ENCODE results near the gene CENPT.
"Not testable (repeated sequence)": the region's sequence is repeated elsewhere in the genome, so short reads cannot be mapped to it uniquely, and the experiment has no call there.

CENPT gene

DNA sequence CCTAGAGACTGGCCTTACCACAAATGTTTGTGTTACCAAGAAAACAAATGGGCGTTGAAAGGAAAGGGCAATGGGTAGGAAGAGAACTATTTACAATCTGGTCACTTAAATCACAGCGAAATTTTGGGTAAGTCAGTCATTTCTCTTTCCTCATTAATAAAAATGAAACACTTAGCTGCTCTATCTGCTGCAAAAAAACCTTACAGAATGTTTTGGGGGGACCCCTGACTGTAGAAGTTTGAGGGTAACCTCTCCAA lies 1.5 kb downstream of the CENPT start:
- DNase-seq = no peak

DNA sequence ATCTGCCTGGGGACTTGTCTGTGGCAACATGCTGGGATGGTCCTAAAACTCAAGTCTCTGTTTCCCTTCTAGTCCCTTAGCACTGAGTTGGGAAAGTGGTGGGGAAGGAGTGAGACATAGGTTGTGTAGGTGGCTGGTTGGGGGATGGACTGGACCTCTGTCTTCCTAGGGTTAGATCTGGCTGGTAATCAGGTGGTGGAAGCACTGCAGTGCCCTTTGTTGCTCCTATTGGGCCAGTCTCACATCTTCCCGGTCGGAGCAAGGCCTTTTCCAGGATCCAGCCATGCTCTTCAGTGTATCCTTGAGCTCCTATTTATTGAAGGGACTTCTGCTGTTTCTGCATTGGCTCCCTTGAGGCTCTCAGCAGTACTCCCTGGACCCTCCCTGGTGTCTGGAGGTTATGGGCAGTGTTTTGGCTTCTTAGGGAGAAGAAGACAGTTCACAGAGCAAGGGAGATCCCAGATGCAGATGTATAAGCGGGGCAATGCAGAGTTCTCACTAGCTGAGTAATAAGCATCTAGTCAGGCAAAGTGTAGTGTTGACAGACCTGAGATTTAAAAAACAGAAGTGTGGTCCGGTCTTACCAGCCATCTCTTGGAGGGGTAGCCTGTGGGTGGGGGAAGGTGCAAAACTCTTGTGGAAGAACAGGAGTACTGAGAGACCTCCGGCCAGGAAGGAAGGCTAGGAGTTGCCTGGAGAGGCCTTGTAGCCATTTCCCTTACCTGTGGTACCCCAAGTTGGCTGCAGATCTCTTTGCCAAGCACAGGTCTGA lies 2.0 kb downstream of the CENPT start:
- no peak for DNase-seq

DNA sequence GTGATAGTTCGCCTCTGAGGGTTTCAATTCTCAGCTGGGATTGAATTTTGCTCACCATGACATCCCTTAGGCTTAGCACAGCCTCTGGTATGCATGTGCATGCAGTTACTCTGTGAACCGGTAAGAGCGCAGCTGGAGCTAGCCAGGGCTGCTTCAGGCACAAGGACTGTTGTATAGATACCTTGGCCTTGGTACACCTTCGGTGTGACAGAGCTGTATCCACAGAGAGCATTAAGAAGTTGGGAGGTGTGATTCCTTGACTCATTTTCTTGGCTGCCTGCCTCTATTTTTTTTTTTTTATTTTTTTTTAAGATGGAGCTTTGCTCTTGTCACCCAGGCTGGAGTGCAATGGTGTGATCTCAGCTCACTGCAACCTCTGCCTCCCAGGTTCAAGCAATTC lies 3.0 kb downstream of the CENPT start:
- no peak for DNase-seq

DNA sequence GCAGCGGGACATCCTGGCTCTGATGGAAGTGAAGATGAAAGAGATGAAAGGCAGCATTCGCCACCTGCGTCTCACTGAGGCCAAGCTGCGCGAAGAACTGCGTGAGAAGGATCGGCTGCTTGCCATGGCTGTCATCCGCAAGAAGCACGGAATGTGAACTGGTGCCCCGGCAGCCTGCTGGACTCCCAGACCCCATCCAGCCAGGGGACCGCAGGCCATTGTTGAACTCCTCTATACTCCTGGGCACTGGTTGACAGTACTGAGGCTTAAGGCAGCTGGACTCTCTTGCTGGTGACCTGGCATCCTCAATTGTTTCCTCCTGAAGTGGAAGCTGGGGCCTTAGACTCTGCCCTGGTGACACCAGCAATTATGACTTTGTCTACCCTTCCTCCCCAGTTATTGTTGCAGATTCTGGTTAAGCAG lies 4.1 kb downstream of the CENPT start:
- no peak for DNase-seq

- DNase-seq = peak; percentile 62
Observed at GRCh38 chr16:67842509-67843342, 4.8 kb downstream of the CENPT start.

- DNase-seq = peak; percentile 95
Observed at GRCh38 chr16:67841816-67842508, 5.5 kb downstream of the CENPT start, which contains the start of gene THAP11. Gene THAP11, plus strand, starts transcription at chr16:67842320. Its CDS starts 235 bp downstream, at chr16:67842555.

GRCh38 chr16:67841198-67841815 lies 6.2 kb downstream of the CENPT start:
- no peak for DNase-seq

GRCh38 chr16:67837811-67838210 lies 9.7 kb downstream of the CENPT start:
- DNase-seq = no peak

GRCh38 chr16:67837190-67837589 lies 10.3 kb downstream of the CENPT start:
- not testable (repeated sequence) for DNase-seq

DNA sequence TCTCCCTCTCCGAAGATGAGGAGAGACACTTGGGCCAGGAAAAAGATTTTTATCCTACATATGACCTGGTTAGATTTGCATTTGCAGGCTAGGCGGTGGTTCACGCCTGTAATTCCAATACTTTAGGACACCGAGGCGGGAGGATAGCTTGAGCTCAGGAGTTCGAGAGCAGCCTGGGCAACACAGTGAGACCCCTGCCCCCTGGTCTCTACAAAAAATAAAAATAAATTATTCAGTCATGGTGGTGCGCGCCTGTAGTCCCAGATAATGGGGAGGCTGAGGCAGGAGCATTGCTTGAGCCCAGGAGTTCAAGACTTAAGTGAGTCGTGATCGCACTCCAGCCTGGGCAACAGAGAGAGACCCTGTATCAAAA lies 13.3 kb downstream of the CENPT start:
- no peak for DNase-seq

DNA sequence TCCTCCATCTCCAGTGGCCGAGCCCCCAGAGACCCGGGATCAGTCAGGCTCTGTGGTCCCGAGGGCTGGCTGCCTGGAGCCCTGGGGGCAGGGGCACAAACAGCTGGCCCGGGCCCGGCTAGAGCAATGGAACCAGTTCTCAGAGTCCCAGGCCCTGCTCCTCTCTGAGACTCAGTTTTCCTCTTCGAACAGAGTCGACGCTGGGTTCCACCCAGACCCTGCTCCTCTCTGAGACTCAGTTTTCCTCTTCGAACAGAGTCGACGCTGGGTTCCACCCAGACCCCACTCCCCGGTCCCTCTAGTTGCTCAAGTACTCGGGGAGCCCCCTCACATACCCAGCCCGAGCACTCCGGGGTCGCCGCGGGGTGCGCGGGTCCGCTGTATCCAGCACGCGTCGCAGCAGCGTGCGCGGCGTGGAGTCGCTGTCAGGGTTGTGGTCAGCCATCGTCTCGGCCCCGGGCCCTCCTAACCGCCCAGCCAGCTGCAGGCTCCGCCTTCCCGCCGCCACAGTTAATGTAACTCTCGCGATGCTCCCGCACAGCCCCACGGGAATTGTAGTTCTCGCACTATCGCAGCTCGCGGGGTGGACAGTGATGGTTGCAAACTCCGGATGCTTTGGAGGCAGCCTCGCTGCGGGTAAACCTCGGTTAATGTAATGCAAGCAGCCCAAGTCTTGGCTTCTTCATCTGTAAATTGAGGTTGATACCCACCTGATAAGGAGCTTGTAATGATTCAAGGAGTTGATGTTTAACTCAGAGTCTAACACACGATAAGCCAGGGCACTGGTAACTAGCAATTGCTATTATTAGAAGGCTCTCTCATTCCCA lies 13.9 kb downstream of the CENPT start:
- peak; percentile 89 for DNase-seq

DNA sequence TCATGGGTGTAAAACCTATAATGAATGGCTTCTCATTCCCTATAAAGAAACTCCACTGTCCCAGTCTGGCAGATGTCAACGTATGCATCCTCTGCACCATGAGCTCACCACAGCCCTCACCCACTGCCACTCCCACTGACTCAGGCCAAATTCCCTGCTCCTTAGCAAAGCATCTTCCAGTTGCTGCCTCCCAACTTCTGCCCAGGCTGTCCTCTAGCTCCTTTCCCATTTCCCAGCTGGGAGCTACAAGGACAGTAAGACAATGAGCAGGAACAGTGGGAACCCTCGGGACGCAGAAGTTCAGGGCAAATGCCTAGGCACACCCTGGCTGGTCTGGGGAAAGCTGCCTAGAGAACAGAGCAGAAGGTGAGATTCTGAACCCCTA lies 14.5 kb downstream of the CENPT start:
- no peak for DNase-seq

- DNase-seq = no peak
Observed at GRCh38 chr16:67828651-67829050, 18.8 kb downstream of the CENPT start.

DNA sequence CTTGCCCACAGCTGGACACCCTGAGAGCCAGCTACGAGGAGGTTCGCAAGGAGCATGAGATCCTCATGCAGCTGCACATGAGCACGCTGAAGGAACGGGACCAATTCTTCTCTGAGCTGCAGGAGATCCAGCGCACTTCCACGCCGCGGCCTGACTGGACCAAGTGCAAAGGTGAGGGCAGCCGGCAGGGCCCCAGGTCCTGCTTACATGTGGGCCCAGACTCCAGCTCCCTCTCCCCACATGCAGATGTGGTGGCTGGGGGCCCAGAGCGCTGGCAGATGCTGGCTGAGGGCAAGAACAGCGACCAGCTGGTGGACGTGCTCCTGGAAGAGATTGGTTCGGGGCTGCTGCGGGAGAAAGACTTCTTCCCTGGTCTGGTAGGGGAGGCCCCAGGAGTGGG lies 21.6 kb downstream of the CENPT start:
- DNase-seq = no peak

DNA sequence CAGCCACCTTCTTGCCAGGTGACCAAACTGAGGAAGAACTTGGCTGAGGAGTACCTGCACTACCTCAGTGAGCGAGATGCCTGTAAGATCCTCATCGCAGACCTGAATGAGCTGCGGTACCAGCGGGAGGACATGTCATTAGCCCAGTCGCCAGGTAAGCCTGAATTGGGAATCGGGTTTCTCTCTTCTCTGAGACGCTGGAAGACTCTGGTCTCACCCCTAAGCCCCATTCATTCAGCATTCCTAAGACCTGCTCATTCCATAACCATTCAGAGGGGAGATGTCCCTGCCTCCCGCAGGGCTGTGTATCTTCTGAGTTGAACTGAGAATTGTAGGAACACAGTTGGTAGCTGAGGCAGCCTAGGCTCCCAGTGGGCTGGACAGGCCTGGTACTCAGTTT lies 22.4 kb downstream of the CENPT start:
- no peak for DNase-seq

DNA sequence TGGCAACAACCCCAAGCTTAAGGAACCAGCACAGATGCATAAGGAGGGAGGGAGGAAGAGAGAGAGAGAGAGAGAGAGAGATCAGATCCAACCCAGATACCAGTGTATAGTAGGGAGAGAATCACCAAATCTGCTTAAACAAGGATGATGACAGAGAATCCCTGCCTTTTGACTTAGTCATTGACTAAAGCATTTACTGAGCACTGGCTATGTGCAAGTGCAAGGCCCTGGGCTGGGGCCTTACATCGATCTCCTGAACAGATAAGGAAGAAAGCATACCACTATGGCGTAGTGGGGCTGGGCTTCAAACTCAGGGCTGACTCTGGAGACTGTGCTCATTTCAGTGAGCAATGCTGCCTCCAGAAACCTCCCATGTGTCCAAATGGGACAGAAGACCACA lies 25.0 kb downstream of the CENPT start:
- DNase-seq = no peak

GRCh38 chr16:67820608-67821259 lies 26.8 kb downstream of the CENPT start:
- no peak for DNase-seq

DNA sequence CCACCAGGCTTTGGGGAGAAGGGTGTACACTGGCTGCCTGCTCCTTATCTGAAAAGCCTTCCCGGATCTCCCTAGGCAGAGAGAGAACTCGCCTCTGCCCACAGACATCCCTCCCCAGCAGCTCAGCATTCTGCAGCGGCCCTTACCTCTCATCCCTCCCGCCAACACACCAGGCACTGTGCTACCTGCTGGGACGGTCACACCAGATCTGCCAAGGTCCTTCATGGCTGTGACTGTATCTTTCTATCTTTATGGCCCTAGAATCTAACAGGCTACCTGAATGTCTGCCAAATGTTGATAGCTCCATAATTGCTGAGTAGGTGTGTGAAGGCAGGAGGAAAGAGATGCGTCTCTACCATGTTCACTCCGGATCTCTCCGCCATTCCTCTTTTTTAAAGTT lies 32.9 kb downstream of the CENPT start:
- DNase-seq = peak; percentile 29

DNA sequence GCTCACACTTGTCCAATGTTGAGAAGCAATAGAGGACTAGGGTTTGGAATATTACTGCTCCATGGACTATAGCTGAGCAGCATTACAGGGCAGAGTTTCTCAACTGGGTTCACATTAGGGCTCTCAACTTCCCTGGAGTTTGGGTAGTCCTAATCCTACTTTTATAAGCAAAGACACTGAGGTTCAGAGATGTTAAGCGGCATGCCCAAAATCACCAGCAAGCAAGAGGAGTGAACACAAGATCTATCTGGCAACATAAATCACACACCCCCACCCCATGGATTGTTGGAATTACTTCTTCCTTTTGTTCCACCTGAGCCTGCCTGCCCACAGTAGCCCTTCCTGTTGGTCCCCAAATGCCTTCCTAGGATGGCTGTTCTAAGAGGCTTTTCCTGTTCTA lies 35.6 kb downstream of the CENPT start:
- DNase-seq = no peak

DNA sequence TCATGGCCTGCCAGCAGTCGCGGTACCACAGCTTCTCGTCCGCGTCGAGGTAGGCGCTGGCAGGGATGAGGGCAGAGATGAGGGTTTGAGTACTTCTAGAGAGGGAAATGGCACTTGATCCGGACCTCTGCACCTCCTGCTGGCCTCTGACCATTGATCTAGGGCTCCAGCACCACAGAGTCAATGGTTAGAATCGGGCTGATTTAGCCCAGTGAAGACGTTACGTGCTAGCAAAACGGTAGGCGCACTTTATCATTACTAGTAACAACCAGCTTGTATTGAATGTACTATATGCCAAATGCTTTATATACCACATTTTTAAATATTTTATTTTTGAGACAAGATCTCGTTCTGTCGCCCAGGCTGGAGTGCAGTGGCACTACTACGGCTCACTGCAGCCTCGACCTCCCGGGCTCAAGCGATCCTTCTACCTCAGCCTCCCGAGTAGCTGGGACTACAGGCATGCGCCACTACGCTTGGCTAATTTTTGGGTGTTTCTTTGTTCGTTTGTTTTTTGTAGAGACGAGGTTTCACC lies 40.3 kb downstream of the CENPT start:
- no peak for DNase-seq

GRCh38 chr16:67806428-67807147 lies 40.9 kb downstream of the CENPT start, which contains the start of the genes RANBP10 and TSNAXIP1:
Gene RANBP10, minus strand, starts transcription at chr16:67806560. Its CDS starts 24 bp downstream, at chr16:67806536.
Gene TSNAXIP1, plus strand, starts transcription at chr16:67806889. Its CDS starts 261 bp downstream, at chr16:67807150.
- DNase-seq = peak; percentile 98
